Lower lobe of right lung (tissue), 2 donors: ENCODE results near the gene PXYLP1. TPM values are rescaled to one million over a fixed set of nuclear protein-coding genes. Genes with fewer than 3 reads are reported as not detected.

Experiments
- ATAC-seq, 2 donors: fragments of 200-7000 bp; cut with Tn5 transposase; one replicate each; pipeline ENCODE4 v1.9.1; 2020 to 2022; ENCODE audit warnings: mild to moderate bottlenecking in 2 of 2, moderate library complexity in 2 of 2
- DNase-seq: peaks from one replicate; pipeline ENCODE4 v3.0.0-alpha.2; 2020
- H3K27ac ChIP-seq: fragments of 200-600 bp; one replicate; pipeline ENCODE4 v1.8.0; 2022
- H3K27me3 ChIP-seq: fragments of 200-600 bp; one replicate; pipeline ENCODE4 v1.8.0; 2022; ENCODE audit warnings: low read depth
- H3K36me3 ChIP-seq: fragments of 200-600 bp; one replicate; pipeline ENCODE4 v1.8.0; 2022; ENCODE audit warnings: mild to moderate bottlenecking
- H3K4me1 ChIP-seq: fragments of 200-600 bp; one replicate; pipeline ENCODE4 v1.8.0; 2022
- H3K4me3 ChIP-seq: fragments of 200-600 bp; one replicate; pipeline ENCODE4 v1.8.0; 2022; ENCODE audit warnings: mild to moderate bottlenecking
- H3K9me3 ChIP-seq: fragments of 200-600 bp; one replicate; pipeline ENCODE4 v1.8.0; 2022
- CTCF ChIP-seq: fragments of 200-600 bp; IDR thresholded peaks from one replicate; pipeline ENCODE4 v1.8.0; 2022; ENCODE audit warnings: antibody characterized with exemption, mild to moderate bottlenecking
- intact Hi-C: fragments of 100-400 bp; cut with DNase I; formaldehyde crosslinking; loops from one replicate; pipeline ENCODE4 v1.11.0; 2022
- total RNA-seq: library from RNA; stranded (reverse); fragmentation: NEBNext Ultra II Directional; extraction: Animal tissue kit (Norgen Biotek cat#: 25700); gene quantifications from one replicate; pipeline ENCODE4 v1.2.1, GENCODE V29; 2021
- donor health status: DM: no; HTN: yes; CAD: no; lungs with severe emphysema.

The PXYLP1 gene
- total RNA-seq, 1 donor from 2014 or later, result 8.9 TPM

DNA sequence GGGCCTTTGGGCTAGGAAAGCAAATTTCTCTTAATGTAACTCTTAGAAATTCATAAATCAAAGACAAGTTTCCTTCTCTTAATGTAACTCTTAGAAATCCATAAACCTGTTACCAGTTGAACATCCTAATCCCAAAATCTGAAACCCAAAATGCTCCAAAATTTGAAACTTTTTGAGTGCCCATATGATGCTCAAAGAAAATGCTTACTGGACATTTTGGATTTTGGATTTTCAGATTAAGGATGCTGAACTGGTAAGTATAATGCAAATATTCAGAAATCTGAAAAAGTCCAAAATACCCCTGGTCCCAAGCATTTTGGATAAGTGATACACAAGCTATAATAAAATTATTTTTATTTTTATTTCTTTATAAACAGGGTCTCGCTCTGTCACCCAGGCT, 85.2 kb downstream of the PXYLP1 start:
- intact Hi-C loops, result no loop called here
- Histone ChIP-seq H3K36me3 (no peaks in the 10 kb centered on the region), H3K27me3 (no peaks in the 10 kb centered on the region), H3K9me3 (no peaks in the 10 kb centered on the region), H3K27ac (no peak overlapping the region), H3K4me3 (no peak overlapping the region), H3K4me1 (peaks cover 7% of the 10 kb centered on the region)
- ATAC-seq (no peak), DNase-seq (no peak)
- no peak for TF ChIP-seq CTCF

DNA sequence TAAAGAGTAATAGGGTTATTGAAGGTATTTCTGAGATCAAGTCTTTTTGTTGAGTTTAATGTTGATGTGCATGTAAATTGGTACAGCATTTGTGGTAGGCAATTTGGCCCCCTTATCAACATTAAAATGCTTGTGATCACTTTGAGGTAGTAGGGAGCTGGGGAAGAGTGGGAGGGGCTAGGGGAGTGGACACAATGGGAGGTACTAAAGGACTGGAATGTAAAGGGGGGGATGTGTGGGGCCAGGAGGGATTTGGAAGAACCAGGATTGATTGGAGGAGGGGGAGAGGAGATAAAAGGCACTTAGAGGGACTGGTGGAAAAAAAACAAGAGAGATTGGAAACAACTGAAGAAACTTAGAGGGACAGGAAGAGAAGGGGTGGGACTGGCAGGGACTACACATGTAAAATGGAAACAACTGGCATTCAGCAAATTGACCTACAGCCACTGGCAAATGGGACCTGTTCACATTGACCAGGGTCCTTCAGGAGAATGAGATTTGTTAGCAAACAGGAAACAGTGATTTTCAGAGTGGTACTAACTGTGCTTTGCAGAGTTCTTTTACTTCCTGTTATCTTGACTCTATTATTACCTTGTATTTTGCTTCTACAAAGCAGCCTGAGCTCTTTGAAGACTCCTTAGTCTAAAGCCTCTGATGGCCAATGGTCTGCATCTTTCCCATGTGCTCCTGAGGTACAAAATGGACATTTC, 88.9 kb downstream of the PXYLP1 start:
- Histone ChIP-seq H3K36me3 (no peaks in the 10 kb centered on the region), H3K27ac (no peak overlapping the region), H3K4me3 (no peak overlapping the region), H3K27me3 (no peaks in the 10 kb centered on the region), H3K4me1 (no peaks in the 10 kb centered on the region), H3K9me3 (no peaks in the 10 kb centered on the region)
- intact Hi-C loops, result no loop called here
- TF ChIP-seq CTCF, result no peak
- DNase-seq (no peak), ATAC-seq (peak; percentile 9 to 27)

- H3K27me3 ChIP-seq, result no peaks in the 10 kb centered on the region
- TF ChIP-seq CTCF, result no peak
- no peaks in the 10 kb centered on the region for H3K36me3 ChIP-seq
- intact Hi-C loops, result no loop called here
- no peaks in the 10 kb centered on the region for H3K4me1 ChIP-seq
- no peak overlapping the region for H3K27ac ChIP-seq
- no peak overlapping the region for H3K4me3 ChIP-seq
- ATAC-seq (peak; percentile 43 to 77), DNase-seq (no peak)
- H3K9me3 ChIP-seq, result no peaks in the 10 kb centered on the region
Measured at GRCh38 chr3:141321109-141321497, 89.5 kb downstream of the PXYLP1 start.

DNA sequence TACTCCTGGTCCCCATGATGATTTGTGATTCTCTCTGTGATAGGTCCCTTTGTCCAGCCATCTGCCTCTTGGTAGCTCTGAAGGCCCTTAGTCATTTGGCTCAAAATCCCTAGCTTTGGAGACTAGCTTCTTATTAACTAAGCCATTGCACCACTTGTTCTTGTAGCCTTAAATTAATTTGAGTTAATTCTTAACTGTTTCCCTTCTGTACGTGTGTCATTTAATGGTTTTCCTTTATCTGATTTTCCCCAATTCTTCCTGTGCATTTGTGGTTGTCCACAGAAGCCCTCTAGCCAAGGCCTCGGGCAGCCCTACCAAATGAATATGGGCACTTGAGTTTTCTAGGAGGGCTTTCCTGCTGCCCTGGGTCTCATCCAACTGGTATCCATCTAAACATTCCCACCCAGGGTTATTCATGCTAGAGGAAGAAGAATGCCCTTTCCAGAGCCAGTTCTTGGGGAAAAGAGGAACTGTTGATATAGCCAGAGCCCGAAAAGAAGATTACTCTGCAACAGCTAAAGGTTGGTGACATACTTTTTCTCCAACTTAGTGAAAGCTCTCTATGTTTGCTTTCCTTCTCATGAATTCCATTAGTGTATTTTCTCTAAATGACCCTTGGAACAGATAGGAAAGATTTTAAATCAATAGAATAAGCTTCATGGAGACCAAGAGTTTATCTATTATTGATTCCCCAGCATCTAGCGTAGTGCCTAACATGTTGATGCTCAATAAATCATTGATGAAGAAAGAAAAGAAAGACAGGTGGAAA, 92.5 kb downstream of the PXYLP1 start:
- no peak for ATAC-seq
- Histone ChIP-seq H3K27ac (no peak overlapping the region), H3K4me1 (no peaks in the 10 kb centered on the region), H3K36me3 (no peaks in the 10 kb centered on the region), H3K4me3 (no peak overlapping the region), H3K27me3 (no peaks in the 10 kb centered on the region), H3K9me3 (no peaks in the 10 kb centered on the region)
- DNase-seq, result no peak
- no peak for TF ChIP-seq CTCF
- intact Hi-C loops, result no loop called here

DNA sequence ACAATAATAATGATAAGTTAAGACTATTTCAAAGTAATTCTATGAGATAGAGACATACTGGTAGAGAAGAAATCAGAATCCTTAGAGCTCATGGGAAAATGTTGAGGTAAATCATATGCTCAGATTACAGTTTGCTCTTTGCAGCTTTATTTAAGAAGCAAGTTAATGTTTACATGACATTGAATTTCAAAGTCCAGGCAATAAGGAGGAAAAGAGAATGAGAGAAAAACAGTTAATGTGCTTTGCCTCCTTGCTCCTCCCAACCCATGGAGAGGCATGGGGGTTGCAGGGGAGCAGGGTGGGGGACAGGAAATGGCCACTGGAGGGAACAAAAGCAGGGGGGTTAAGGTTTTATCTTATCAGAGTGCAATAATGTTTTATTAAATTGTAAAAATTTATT, 94.5 kb downstream of the PXYLP1 start:
- H3K9me3 ChIP-seq, result no peaks in the 10 kb centered on the region
- no peak overlapping the region for H3K4me3 ChIP-seq
- ATAC-seq, result no peak
- no peaks in the 10 kb centered on the region for H3K36me3 ChIP-seq
- DNase-seq, result no peak
- no peaks in the 10 kb centered on the region for H3K4me1 ChIP-seq
- no peaks in the 10 kb centered on the region for H3K27me3 ChIP-seq
- H3K27ac ChIP-seq, result no peak overlapping the region
- intact Hi-C loops, result no loop called here
- no peak for TF ChIP-seq CTCF
